Mucosa of descending colon (tissue), 3 donors: ENCODE results near the gene MRPL20. TPM values are rescaled to one million over a fixed set of nuclear protein-coding genes. Genes with fewer than 3 reads are reported as not detected.

Experiments
- ATAC-seq: fragments of 200-7000 bp; cut with Tn5 transposase; one replicate; pipeline ENCODE4 v1.9.1; 2020; ENCODE audit warnings: mild to moderate bottlenecking, moderate library complexity
- DNase-seq, 3 donors: peaks; one replicate each; pipeline ENCODE4 v3.0.0-alpha.2; 2020
- H3K36me3 ChIP-seq: fragments of 200-600 bp; one replicate; pipeline ENCODE4 v1.8.0; 2021; ENCODE audit warnings: low read depth, mild to moderate bottlenecking
- H3K4me1 ChIP-seq: fragments of 200-600 bp; one replicate; pipeline ENCODE4 v1.8.0; 2021; ENCODE audit warnings: low read depth, mild to moderate bottlenecking
- H3K4me3 ChIP-seq: fragments of 200-600 bp; one replicate; pipeline ENCODE4 v1.8.0; 2021; ENCODE audit warnings: mild to moderate bottlenecking
- H3K9me3 ChIP-seq: fragments of 200-600 bp; one replicate; pipeline ENCODE4 v1.8.0; 2021; ENCODE audit warnings: mild to moderate bottlenecking
- CTCF ChIP-seq: fragments of 200-600 bp; IDR thresholded peaks from one replicate; pipeline ENCODE4 v1.8.0; 2022; ENCODE audit warnings: antibody characterized with exemption, mild to moderate bottlenecking
- intact Hi-C, 2 donors: fragments of 100-400 bp; cut with DNase I in 1 of 2; cut with micrococcal nuclease in 1 of 2; formaldehyde crosslinking; loops; one replicate each; pipeline versions ENCODE4 v1.11.0 to v1.11.1; 2022; cut with DNase I, micrococcal nuclease
- total RNA-seq, 3 donors: library from RNA; stranded (reverse); fragmentation: NEBNext Ultra II Directional in 2 of 3; extraction: Animal tissue kit (Norgen Biotek cat#: 25700) in 2 of 3; gene quantifications; one replicate each; pipeline versions ENCODE4 v1.2.1 to v1.2.4, GENCODE V29; 2021 to 2023
- donor health status: DM: no; HTN: no; CAD: no; lungs with moderate emphysema.
- donor health status: DM: no; HTN: no; CAD: no.
- donor health status: DM: no; HTN: yes; CAD: no.

Gene MRPL20
- total RNA-seq, 3 donors from 2014 or later: 75.7 to 106 (median 105) TPM

- Histone ChIP-seq H3K4me3 (peak within 1 kb of the TSS; percentile 98), H3K36me3 (no peaks in the 10 kb centered on the region), H3K9me3 (no peaks in the 10 kb centered on the region), H3K4me1 (peaks cover 26% of the 10 kb centered on the region)
- TF ChIP-seq CTCF: peak; percentile 43
- DNase-seq: peak; percentile 97 to 99 (median 98)
- peak; percentile 93 for ATAC-seq
- intact Hi-C loops: loop anchor here in 1 of 2 donors (2.0 kb wide), 1 partner anchor 22 kb away; no protein-coding TSS in a partner anchor
These were observed 32.0 kb downstream of the MRPL20 start, which contains the start of gene AURKAIP1 for GRCh38 chr1:1374929-1375662. TSS of gene AURKAIP1 (minus strand) at chr1:1375207. CDS start at chr1:1374756, 451 bp downstream.

- intact Hi-C loops: loop anchor here in 1 of 2 donors (2.0 kb wide), 1 partner anchor 22 kb away; no protein-coding TSS in a partner anchor
- no peaks in the 10 kb centered on the region for H3K36me3 ChIP-seq
- ATAC-seq: peak; percentile 10
These were observed 32.5 kb downstream of the MRPL20 start for GRCh38 chr1:1374589-1374928.

GRCh38 chr1:1373815-1374588 is 33.1 kb downstream of the MRPL20 start:
- peaks cover 26% of the 10 kb centered on the region for H3K4me1 ChIP-seq
- no peaks in the 10 kb centered on the region for H3K9me3 ChIP-seq
- intact Hi-C loops: loop anchor here in 1 of 2 donors (2.0 kb wide), 1 partner anchor 21 kb away; no protein-coding TSS in a partner anchor
- peak overlapping the region; percentile 98 for H3K4me3 ChIP-seq
- ATAC-seq (no peak), DNase-seq (peak in 2 of 3 donors; percentile 50 to 63)
- no peaks in the 10 kb centered on the region for H3K36me3 ChIP-seq
- TF ChIP-seq CTCF: no peak

More at GRCh38 chr1:1374589-1374928, 32.5 kb downstream of the MRPL20 start:
- no peak for TF ChIP-seq CTCF
- Histone ChIP-seq H3K4me3 (peak overlapping the region; percentile 98), H3K4me1 (peaks cover 26% of the 10 kb centered on the region), H3K9me3 (no peaks in the 10 kb centered on the region)
- DNase-seq: peak in 1 of 3 donors; percentile 74

GRCh38 chr1:1373051-1373814 is 33.9 kb downstream of the MRPL20 start:
- no peak overlapping the region for H3K4me3 ChIP-seq
- no peaks in the 10 kb centered on the region for H3K36me3 ChIP-seq
- H3K4me1 ChIP-seq: peaks cover 26% of the 10 kb centered on the region
- no peaks in the 10 kb centered on the region for H3K9me3 ChIP-seq
- DNase-seq (no peak), ATAC-seq (no peak)
- no peak for TF ChIP-seq CTCF
- intact Hi-C loops: no loop called here
